Stimulated activated CD8-positive, alpha-beta memory T cell treated with anti-CD3 and anti-CD28 coated beads, Interleukin-12 subunit alpha, Interleukin-12 subunit beta, amount 100 ng/mL, for 4 hours (primary cell): ENCODE results near the gene DTHD1.

ENCODE experiments used
- DNase-seq: peaks from one replicate; pipeline ENCODE4 v3.0.0-alpha.2; 2020; ENCODE audit warnings: low read depth

DTHD1 gene

GRCh38 chr4:36348403-36348938, 67.1 kb downstream of the DTHD1 start:
- peak; percentile 6 for DNase-seq

- no peak for DNase-seq
These were observed 68.6 kb downstream of the DTHD1 start for GRCh38 chr4:36349938-36350549.

- DNase-seq = peak; percentile 45
These were observed 69.8 kb downstream of the DTHD1 start for GRCh38 chr4:36351082-36351666.

GRCh38 chr4:36353998-36354397, 72.6 kb downstream of the DTHD1 start:
- DNase-seq = no peak

GRCh38 chr4:36358173-36358572, 76.8 kb downstream of the DTHD1 start:
- DNase-seq = no peak

GRCh38 chr4:36360755-36361154, 79.3 kb downstream of the DTHD1 start:
- DNase-seq = no peak

- DNase-seq = no peak
These were observed 81.6 kb downstream of the DTHD1 start for GRCh38 chr4:36363024-36363423.

GRCh38 chr4:36374836-36375511, 93.6 kb downstream of the DTHD1 start:
- no peak for DNase-seq

GRCh38 chr4:36385951-36386571, 104.6 kb downstream of the DTHD1 start:
- DNase-seq = peak; percentile 15

- DNase-seq = no peak
These were observed 105.3 kb downstream of the DTHD1 start for GRCh38 chr4:36386691-36387090.

- DNase-seq = no peak
These were observed 107.3 kb downstream of the DTHD1 start for GRCh38 chr4:36388710-36389109.

GRCh38 chr4:36391411-36391810, 110.0 kb downstream of the DTHD1 start:
- no peak for DNase-seq

- DNase-seq = no peak
These were observed 110.6 kb downstream of the DTHD1 start for GRCh38 chr4:36392024-36392423.

- no peak for DNase-seq
These were observed 111.5 kb downstream of the DTHD1 start for GRCh38 chr4:36392916-36393315.
